Hair follicle dermal papilla cell (primary cell): ENCODE measurements around the gene HUS1. TPM values are rescaled to one million over a fixed set of nuclear protein-coding genes. Genes with fewer than 3 reads are reported as not detected.

Experiments used
- total RNA-seq: library from RNA; depleted of rRNA; stranded (reverse); fragments of >200 nt; gene quantifications from 2 replicates; pipeline ENCODE4 v1.2.3, GENCODE V29; 2012

Gene HUS1
- 22.1 and 26.7 TPM in 2 replicates for total RNA-seq

DNA sequence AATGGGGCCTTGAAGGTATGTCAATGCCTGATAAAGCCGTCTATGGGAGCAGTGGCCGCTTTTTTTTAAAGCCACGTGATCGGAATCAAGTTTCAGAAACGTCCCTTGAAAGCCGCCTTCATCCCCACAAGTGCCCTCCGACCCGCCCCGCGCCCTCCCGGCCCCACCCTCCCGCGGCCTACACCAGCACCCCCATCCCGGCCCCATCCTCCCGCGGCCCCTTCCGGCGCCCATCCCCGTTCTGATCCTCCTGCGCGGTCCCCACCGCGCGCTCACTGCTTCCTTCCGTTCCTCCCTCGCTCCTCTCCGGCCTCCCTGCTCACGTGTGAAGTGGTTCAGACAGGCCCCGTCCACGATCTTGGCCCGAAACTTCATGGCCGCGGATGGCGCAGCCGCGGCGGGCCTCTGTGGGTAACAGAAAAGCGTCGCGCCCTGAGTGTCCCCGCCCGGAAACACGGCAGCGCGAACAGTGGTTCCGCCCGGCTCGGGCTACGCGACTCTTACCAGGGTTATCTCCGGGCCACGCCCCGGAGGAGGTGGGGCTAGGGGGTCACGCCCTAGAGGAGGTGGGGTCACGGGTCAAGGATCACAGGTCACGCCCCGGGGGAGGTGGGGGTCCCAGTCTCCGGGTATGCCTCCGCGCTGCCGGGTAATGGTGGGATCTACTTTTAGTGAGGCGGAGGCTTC is at the start of gene HUS1:
Gene HUS1 (minus strand): TSS at position 471 of the 687 bp plus-strand sequence. CDS start 96 bp downstream, at position 375.

DNA sequence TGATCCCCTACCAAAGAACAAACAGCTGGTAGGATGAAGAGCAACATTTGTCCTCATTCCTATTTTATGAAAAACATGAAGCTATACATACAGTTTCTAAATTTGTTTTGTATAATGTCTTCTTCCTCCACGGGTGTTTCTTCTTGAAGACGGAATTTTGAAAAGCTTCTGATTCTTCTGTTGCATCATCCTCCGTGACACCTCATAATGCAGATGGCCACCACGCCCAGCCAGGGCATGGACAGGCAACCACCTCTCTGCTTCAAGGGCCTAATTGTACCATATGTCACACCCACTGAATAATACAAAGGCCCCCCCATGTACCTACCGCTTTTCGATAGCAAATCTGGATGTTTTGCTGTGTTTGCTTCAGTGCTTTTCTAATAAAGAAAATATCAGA is 49.5 kb upstream of the HUS1 start, which contains the start of gene SUN3:
Gene SUN3 (minus strand): TSS at position 170 of the 400 bp plus-strand sequence. CDS start 169 bp downstream, at position 1.

DNA sequence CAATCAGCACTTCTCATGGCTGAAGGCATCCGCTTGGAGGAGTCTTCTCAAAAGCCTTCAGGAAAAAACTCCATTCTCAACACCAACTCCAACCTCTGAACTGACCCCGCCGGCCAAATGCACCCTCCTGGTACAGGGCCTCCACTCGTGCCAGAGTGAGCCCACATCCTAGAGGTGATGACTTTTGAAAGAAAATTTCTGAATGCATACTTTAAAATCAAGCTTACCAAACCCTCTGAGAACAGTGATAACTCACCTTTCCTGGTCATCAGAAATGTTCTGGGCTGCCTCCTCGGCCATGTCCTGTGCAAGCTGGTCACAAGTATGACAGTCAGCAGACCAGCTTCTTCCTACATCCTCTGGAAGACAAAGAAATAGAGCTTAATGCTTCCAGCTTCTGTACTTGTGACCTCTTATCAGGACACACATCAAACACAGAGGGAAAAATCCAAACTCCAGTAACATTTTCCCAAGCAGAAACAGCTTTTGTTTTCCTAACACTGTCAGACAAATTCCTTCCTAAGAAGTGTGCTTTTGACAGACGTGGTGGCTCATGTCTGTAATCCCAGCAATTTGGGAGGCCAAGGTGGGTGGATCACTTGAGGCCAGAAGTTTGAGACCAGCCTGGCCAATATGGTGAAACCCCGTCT is 31.1 kb downstream of the HUS1 start, which contains the start of gene PKD1L1:
Gene PKD1L1 (minus strand): TSS at position 326 of the 650 bp plus-strand sequence. CDS start 26 bp downstream, at position 300.

Other genes starting within 250 kb of the HUS1 start
- under 0.01 and 0.12 TPM in 2 replicates for gene PKD1L1, start 31.1 kb downstream of the HUS1 start, total RNA-seq
- gene SUN3, start 49.5 kb upstream of the HUS1 start, total RNA-seq = not detected in 2 replicates
- 0.24 TPM in 1 of 2 replicates, not detected in the other for gene C7orf57, start 55.9 kb upstream of the HUS1 start, total RNA-seq
- 17.5 and 19.1 TPM in 2 replicates for gene UPP1, start 109.7 kb upstream of the HUS1 start, total RNA-seq
- gene ABCA13, start 191.8 kb upstream of the HUS1 start, total RNA-seq = 0.24 and 1.1 TPM in 2 replicates